PC-3 (cell line): ENCODE measurements around the gene PAPSS1. TPM values are rescaled to one million over a fixed set of nuclear protein-coding genes. Genes with fewer than 3 reads are reported as not detected.

Experiments used
- ATAC-seq: fragments of 200-7000 bp; cut with Tn5 transposase; 2 replicates; pipeline ENCODE4 v1.9.1; 2020; ENCODE audit warnings: mild to moderate bottlenecking, moderate library complexity
- BruUV-seq: library from RNA; stranded (reverse); fragments of 400-500 nt; replicated peaks from 2 replicates; lab custom pipeline; 2021; lab: Mats Ljungman, UMichigan
- CTCF ChIA-PET: fragments of 300-600 bp; sonication (Branson Sonifier 250); formaldehyde crosslinking; loops from one replicate; lab custom pipeline; 2022; ENCODE audit warnings: antibody characterized with exemption; lab: Charles Lee
- POLR2A ChIA-PET: fragments of 300-600 bp; sonication (Branson Sonifier 250); formaldehyde crosslinking; loops from one replicate; lab custom pipeline; 2022; ENCODE audit warnings: antibody characterized with exemption; ENCODE audit not compliant: unreplicated experiment; lab: Charles Lee
- DNase-seq: peaks from one replicate; pipeline ENCODE4 v3.0.0-alpha.2; 2015
- H2AFZ ChIP-seq: fragments of 300-600 bp; sonication (generic); 2 replicates; pipeline ENCODE4 v1.6.0; 2016; ENCODE audit warnings: antibody characterized with exemption, low read length
- H3F3A ChIP-seq: fragments of 300-600 bp; sonication (generic); one replicate; pipeline ENCODE4 v1.6.0; 2017; ENCODE audit warnings: antibody characterized with exemption, low read length, control low read depth, mild to moderate bottlenecking; ENCODE audit not compliant: unreplicated experiment
- H3K27ac ChIP-seq: fragments of 300-600 bp; sonication (generic); 2 replicates; pipeline ENCODE4 v1.5.1; 2016; ENCODE audit warnings: mild to moderate bottlenecking, low read length
- H3K27me3 ChIP-seq: fragments of 300-600 bp; sonication (generic); 2 replicates; pipeline ENCODE4 v1.6.1; 2016; ENCODE audit warnings: low read length, mixed read lengths
- H3K36me3 ChIP-seq: fragments of 300-600 bp; sonication (generic); 2 replicates; pipeline ENCODE4 v1.6.1; 2016; ENCODE audit warnings: low read depth, mixed run types, low read length, mixed read lengths
- H3K4me1 ChIP-seq: fragments of 300-600 bp; sonication (generic); 2 replicates; pipeline ENCODE4 v1.5.1; 2016; ENCODE audit warnings: low read length; ENCODE audit not compliant: insufficient read depth
- H3K4me2 ChIP-seq: fragments of 300-600 bp; sonication (generic); 2 replicates; pipeline ENCODE4 v1.6.0; 2016; ENCODE audit warnings: low read length
- H3K4me3 ChIP-seq: fragments of 300-600 bp; sonication (generic); 2 replicates; pipeline ENCODE4 v1.5.1; 2016; ENCODE audit warnings: mild to moderate bottlenecking, low read length, mixed read lengths
- H3K79me2 ChIP-seq: fragments of 300-600 bp; sonication (generic); 2 replicates; pipeline ENCODE4 v1.6.1; 2017; ENCODE audit warnings: low read length, mixed read lengths
- H3K9ac ChIP-seq: fragments of 300-600 bp; sonication (generic); 2 replicates; pipeline ENCODE4 v1.6.0; 2016; ENCODE audit warnings: mild to moderate bottlenecking, low read length
- H3K9me2 ChIP-seq: fragments of 300-600 bp; sonication (generic); replicated peaks from 2 replicates; pipeline ENCODE4 v1.6.1; 2016; ENCODE audit warnings: mixed run types, low read length, mixed read lengths
- H3K9me3 ChIP-seq: fragments of 300-600 bp; sonication (generic); 2 replicates; pipeline ENCODE4 v1.6.1; 2016; ENCODE audit warnings: low read length, mixed read lengths
- H4K20me1 ChIP-seq: fragments of 300-600 bp; sonication (generic); 2 replicates; pipeline ENCODE4 v1.6.1; 2016; ENCODE audit warnings: low read length, mixed read lengths
- EZH2 ChIP-seq: fragments of 300-600 bp; sonication (generic); IDR thresholded peaks from one replicate; pipeline ENCODE4 v1.6.1; 2017; ENCODE audit warnings: antibody characterized with exemption, mild to moderate bottlenecking, low read length; ENCODE audit not compliant: unreplicated experiment
- EZH2phosphoT487 ChIP-seq: fragments of 300-600 bp; sonication (generic); IDR thresholded peaks from 2 replicates; pipeline ENCODE4 v1.6.1; 2018; ENCODE audit warnings: mild to moderate bottlenecking, antibody characterized with exemption, low read length, borderline replicate concordance
- intact Hi-C: fragments of 100-400 bp; cut with micrococcal nuclease; formaldehyde crosslinking; loops from 2 replicates; pipeline ENCODE4 v1.9.0; 2023
- total RNA-seq: library from RNA; depleted of rRNA; stranded (reverse); fragments of >200 nt; gene quantifications from 2 replicates; pipeline ENCODE4 v1.2.3, GENCODE V29; 2014
- TF ChIP-seq, protein P1 (sequence below): fragments of 300-600 bp; sonication (generic); conservative IDR thresholded peaks from 2 replicates; pipeline ENCODE4 v1.5.1; 2017; ENCODE audit warnings: antibody characterized with exemption, low read depth, mild to moderate bottlenecking, low read length

Gene PAPSS1
- total RNA-seq, 1 experiment from 2014 or later: 28.0 TPM

DNA sequence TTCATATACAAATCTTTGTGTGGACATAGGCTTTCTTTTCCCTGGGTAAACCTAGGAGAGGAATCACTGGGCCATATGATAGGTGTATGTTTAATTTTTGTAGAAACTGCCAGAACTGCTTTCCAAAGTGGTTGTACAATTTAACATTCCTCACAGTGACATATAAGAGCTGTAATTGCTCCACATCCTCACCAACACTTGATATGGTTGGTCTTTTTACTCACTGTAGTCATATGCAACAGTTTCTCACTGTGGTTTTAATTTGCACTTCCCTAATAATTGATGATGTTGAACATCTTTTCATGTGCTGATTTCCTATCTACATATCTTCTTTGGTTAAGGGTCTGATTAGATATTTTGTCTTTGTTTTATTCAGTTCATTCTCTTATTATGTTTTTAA lies 24.5 kb upstream of the PAPSS1 start:
- no peaks in the 10 kb centered on the region for H3K9me2 ChIP-seq
- no peak overlapping the region for H3K27ac ChIP-seq
- POLR2A ChIA-PET: no interaction called here
- H3K79me2 ChIP-seq: no peaks in the 10 kb centered on the region
- intact Hi-C loops: no loop called here
- no peak for ATAC-seq
- H3F3A ChIP-seq: no peaks in the 10 kb centered on the region
- no peak overlapping the region for H3K9ac ChIP-seq
- TF ChIP-seq EZH2 (no peak), EZH2phosphoT487 (no peak)
- TF ChIP-seq, protein P1, sequence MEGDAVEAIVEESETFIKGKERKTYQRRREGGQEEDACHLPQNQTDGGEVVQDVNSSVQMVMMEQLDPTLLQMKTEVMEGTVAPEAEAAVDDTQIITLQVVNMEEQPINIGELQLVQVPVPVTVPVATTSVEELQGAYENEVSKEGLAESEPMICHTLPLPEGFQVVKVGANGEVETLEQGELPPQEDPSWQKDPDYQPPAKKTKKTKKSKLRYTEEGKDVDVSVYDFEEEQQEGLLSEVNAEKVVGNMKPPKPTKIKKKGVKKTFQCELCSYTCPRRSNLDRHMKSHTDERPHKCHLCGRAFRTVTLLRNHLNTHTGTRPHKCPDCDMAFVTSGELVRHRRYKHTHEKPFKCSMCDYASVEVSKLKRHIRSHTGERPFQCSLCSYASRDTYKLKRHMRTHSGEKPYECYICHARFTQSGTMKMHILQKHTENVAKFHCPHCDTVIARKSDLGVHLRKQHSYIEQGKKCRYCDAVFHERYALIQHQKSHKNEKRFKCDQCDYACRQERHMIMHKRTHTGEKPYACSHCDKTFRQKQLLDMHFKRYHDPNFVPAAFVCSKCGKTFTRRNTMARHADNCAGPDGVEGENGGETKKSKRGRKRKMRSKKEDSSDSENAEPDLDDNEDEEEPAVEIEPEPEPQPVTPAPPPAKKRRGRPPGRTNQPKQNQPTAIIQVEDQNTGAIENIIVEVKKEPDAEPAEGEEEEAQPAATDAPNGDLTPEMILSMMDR: no peak
- no peak overlapping the region for H3K4me3 ChIP-seq
- no peaks in the 10 kb centered on the region for H3K27me3 ChIP-seq
- no peak overlapping the region for H2AFZ ChIP-seq
- no TSS peak for BruUV-seq
- H4K20me1 ChIP-seq: no peaks in the 10 kb centered on the region
- no peak overlapping the region for H3K4me2 ChIP-seq
- H3K4me1 ChIP-seq: no peaks in the 10 kb centered on the region
- no peak for DNase-seq
- H3K36me3 ChIP-seq: no peaks in the 10 kb centered on the region
- H3K9me3 ChIP-seq: no peaks in the 10 kb centered on the region
- CTCF ChIA-PET: no interaction called here

DNA sequence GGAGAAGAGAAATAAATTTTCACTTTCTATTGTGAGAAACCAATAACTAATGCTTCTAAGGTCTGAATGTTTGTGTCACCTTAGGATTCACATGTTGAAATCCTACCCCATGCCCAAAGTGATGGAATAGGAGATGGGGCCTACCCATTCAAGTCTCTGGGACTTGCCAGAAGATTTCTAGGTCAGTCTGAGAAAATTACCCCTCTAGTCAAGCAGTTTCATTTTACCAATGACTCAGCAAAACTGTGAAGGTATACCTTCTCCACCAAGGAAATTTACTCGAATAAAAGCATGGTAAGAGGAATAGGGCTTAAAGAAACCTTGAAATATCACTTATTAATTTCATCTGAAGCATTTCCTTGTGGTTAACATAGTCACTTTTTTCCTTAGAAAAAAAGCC lies 23.5 kb upstream of the PAPSS1 start:
- H3K79me2 ChIP-seq: no peaks in the 10 kb centered on the region
- no peaks in the 10 kb centered on the region for H3K36me3 ChIP-seq
- intact Hi-C loops: no loop called here
- ChIA-PET POLR2A (no interaction called here), CTCF (no interaction called here)
- H3K9ac ChIP-seq: no peak overlapping the region
- no peak overlapping the region; the same call in 1 of the 2 replicates for H3K27ac ChIP-seq
- H3K4me2 ChIP-seq: no peak overlapping the region
- no peaks in the 10 kb centered on the region for H3K9me3 ChIP-seq
- no peaks in the 10 kb centered on the region for H3K27me3 ChIP-seq
- no peaks in the 10 kb centered on the region for H3F3A ChIP-seq
- H4K20me1 ChIP-seq: no peaks in the 10 kb centered on the region
- peak overlapping the region; percentile 61 for H2AFZ ChIP-seq
- DNase-seq (no peak), ATAC-seq (no peak)
- TF ChIP-seq EZH2phosphoT487: no peak
- TF ChIP-seq EZH2: no peak
- TF ChIP-seq, protein P1: no peak
- H3K4me1 ChIP-seq: no peaks in the 10 kb centered on the region
- no peak overlapping the region for H3K4me3 ChIP-seq
- BruUV-seq: no TSS peak
- no peaks in the 10 kb centered on the region for H3K9me2 ChIP-seq

DNA sequence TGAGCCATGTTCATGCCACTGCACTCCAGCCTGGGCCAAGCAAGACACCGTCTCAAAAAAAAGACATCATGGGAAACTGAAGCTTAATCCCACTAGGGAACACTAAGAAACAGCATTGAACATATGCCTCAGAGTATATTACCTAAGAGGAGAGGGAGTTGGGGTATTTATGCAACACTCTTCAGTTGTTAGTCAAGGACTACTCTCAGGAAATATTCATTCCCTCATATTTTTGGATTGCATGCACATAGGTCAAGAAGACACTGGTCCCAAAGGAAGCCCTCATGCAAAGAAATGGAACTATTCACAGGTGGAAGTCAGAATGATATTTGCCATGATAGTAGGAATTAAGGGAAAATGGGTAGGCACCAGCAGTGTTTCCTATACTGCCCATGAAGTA lies 22.8 kb upstream of the PAPSS1 start:
- POLR2A ChIA-PET: no interaction called here
- no peak for ATAC-seq

More for the DNA sequence above, 22.8 kb upstream of the PAPSS1 start:
- intact Hi-C loops: no loop called here
- TF ChIP-seq EZH2 (no peak), EZH2phosphoT487 (no peak)
- TF ChIP-seq, protein P1: no peak
- Histone ChIP-seq H3K4me1 (no peaks in the 10 kb centered on the region), H4K20me1 (no peaks in the 10 kb centered on the region), H3K4me3 (no peak overlapping the region), H3K9me3 (no peaks in the 10 kb centered on the region), H3K36me3 (no peaks in the 10 kb centered on the region), H3K79me2 (no peaks in the 10 kb centered on the region), H3K9me2 (no peaks in the 10 kb centered on the region), H3K27ac (no peak overlapping the region), H3F3A (no peaks in the 10 kb centered on the region), H2AFZ (no peak overlapping the region), H3K27me3 (no peaks in the 10 kb centered on the region), H3K9ac (no peak overlapping the region), H3K4me2 (no peak overlapping the region)
- DNase-seq: no peak
- no TSS peak for BruUV-seq
- CTCF ChIA-PET: no interaction called here
